Astrocyte (in vitro differentiated cells and primary cell): Measurements from ENCODE around the gene MRPL36. TPM values are rescaled to one million over a fixed set of nuclear protein-coding genes. Genes with fewer than 3 reads are reported as not detected.

ENCODE experiments used
- DNase-seq: peaks from one replicate; pipeline ENCODE4 v3.0.0-alpha.2; 2010; ENCODE audit warnings: low read depth
- FAIRE-seq: peaks from 2 replicates; lab custom pipeline; 2011; peaks lifted over from hg19 to GRCh38; lab: Jason Lieb, UNC
- H2AFZ ChIP-seq: 2 replicates; pipeline ENCODE4 v1.6.0; 2012; ENCODE audit warnings: low read depth, low read length, inconsistent platforms
- H3K27ac ChIP-seq: 2 replicates; pipeline ENCODE4 v1.5.1; 2011; ENCODE audit warnings: low read depth, low read length, inconsistent platforms
- H3K27me3 ChIP-seq: 2 replicates; pipeline ENCODE4 v1.6.0; 2011; ENCODE audit warnings: low read length, inconsistent platforms; ENCODE audit not compliant: insufficient read depth
- H3K36me3 ChIP-seq: 2 replicates; pipeline ENCODE4 v1.5.1; 2011; ENCODE audit warnings: low read length, inconsistent platforms; ENCODE audit not compliant: insufficient read depth
- H3K4me1 ChIP-seq: 2 replicates; pipeline ENCODE4 v1.5.1; 2011; ENCODE audit warnings: low read length, inconsistent platforms; ENCODE audit not compliant: insufficient read depth
- H3K4me2 ChIP-seq: 2 replicates; pipeline ENCODE4 v1.6.0; 2012; ENCODE audit warnings: low read length, inconsistent platforms
- H3K4me3 ChIP-seq: 2 replicates; pipeline ENCODE4 v1.5.1; 2011; ENCODE audit warnings: low read depth, mild to moderate bottlenecking, low read length, inconsistent platforms; ENCODE audit not compliant: insufficient read depth
- H3K79me2 ChIP-seq: 2 replicates; pipeline ENCODE4 v1.6.0; 2012; ENCODE audit warnings: mild to moderate bottlenecking, low read length, inconsistent platforms; ENCODE audit not compliant: insufficient read depth
- H3K9ac ChIP-seq: 2 replicates; pipeline ENCODE4 v1.6.0; 2012; ENCODE audit warnings: mild to moderate bottlenecking, low read length, inconsistent platforms
- H3K9me3 ChIP-seq: 2 replicates; pipeline ENCODE4 v1.5.1; 2012; ENCODE audit warnings: low read depth, mild to moderate bottlenecking, low read length, inconsistent platforms; ENCODE audit not compliant: insufficient read depth
- H4K20me1 ChIP-seq: 2 replicates; pipeline ENCODE4 v1.6.0; 2012; ENCODE audit warnings: low read length, inconsistent platforms; ENCODE audit not compliant: insufficient read depth
- H3K27ac Mint-ChIP-seq: one replicate; pipeline ENCODE4 v1.8.0; 2021; ENCODE audit warnings: mild to moderate bottlenecking, mixed read lengths; ENCODE audit not compliant: unreplicated experiment
- H3K27me3 Mint-ChIP-seq: one replicate; pipeline ENCODE4 v1.8.0; 2021; ENCODE audit warnings: low read depth, mixed read lengths; ENCODE audit not compliant: unreplicated experiment
- H3K36me3 Mint-ChIP-seq: one replicate; pipeline ENCODE4 v1.8.0; 2021; ENCODE audit warnings: low read depth, mixed read lengths; ENCODE audit not compliant: unreplicated experiment
- H3K4me1 Mint-ChIP-seq: one replicate; pipeline ENCODE4 v1.8.0; 2021; ENCODE audit warnings: low read depth, mixed read lengths; ENCODE audit not compliant: unreplicated experiment
- H3K4me3 Mint-ChIP-seq: one replicate; pipeline ENCODE4 v1.8.0; 2021; ENCODE audit warnings: mild to moderate bottlenecking, moderate library complexity, mixed read lengths; ENCODE audit not compliant: unreplicated experiment
- H3K9me3 Mint-ChIP-seq: one replicate; pipeline ENCODE4 v1.8.0; 2021; ENCODE audit warnings: mild to moderate bottlenecking, mixed read lengths; ENCODE audit not compliant: unreplicated experiment
- CTCF ChIP-seq: IDR thresholded peaks from 2 replicates; pipeline ENCODE4 v1.5.1; 2011; ENCODE audit warnings: low read depth, mild to moderate bottlenecking, inconsistent platforms, low read length, moderate library complexity; ENCODE audit not compliant: insufficient read depth
- EZH2 ChIP-seq: IDR thresholded peaks from 2 replicates; pipeline ENCODE4 v1.6.1; 2012; ENCODE audit warnings: mild to moderate bottlenecking, low read length, inconsistent platforms; ENCODE audit not compliant: insufficient read depth
- total RNA-seq: library from RNA; stranded (reverse); gene quantifications from 2 replicates; pipeline ENCODE4 v1.2.1, GENCODE V29; 2021

MRPL36 gene
- total RNA-seq, 1 donor from 2014 or later: 72.2 TPM

- H3K9me3 Mint-ChIP-seq: no peaks in the 10 kb centered on the region
These were observed 12.8 kb downstream of the MRPL36 start for GRCh38 chr5:1786621-1787471.

GRCh38 chr5:1785984-1786383 is 13.7 kb downstream of the MRPL36 start:
- no peaks in the 10 kb centered on the region for H3K36me3 Mint-ChIP-seq

More at GRCh38 chr5:1786621-1787471, 12.8 kb downstream of the MRPL36 start:
- Histone ChIP-seq H3K9me3 (no peaks in the 10 kb centered on the region), H2AFZ (no peak overlapping the region), H3K4me3 (no peak overlapping the region), H3K36me3 (no peaks in the 10 kb centered on the region), H3K4me1 (peaks cover 27% of the 10 kb centered on the region), H4K20me1 (no peaks in the 10 kb centered on the region), H3K27me3 (no peaks in the 10 kb centered on the region), H3K4me2 (no peak overlapping the region), H3K27ac (no peak overlapping the region), H3K9ac (no peak overlapping the region), H3K79me2 (no peaks in the 10 kb centered on the region)
- no peak overlapping the region for H3K4me3 Mint-ChIP-seq
- TF ChIP-seq EZH2: no peak
- no peak for TF ChIP-seq CTCF
- FAIRE-seq: no peak
- no peaks in the 10 kb centered on the region for H3K36me3 Mint-ChIP-seq
- DNase-seq: no peak
- H3K27me3 Mint-ChIP-seq: peaks cover 22% of the 10 kb centered on the region
- H3K4me1 Mint-ChIP-seq: peaks cover 14% of the 10 kb centered on the region
- no peak overlapping the region for H3K27ac Mint-ChIP-seq

More at GRCh38 chr5:1785984-1786383, 13.7 kb downstream of the MRPL36 start:
- no peak overlapping the region for H3K4me3 Mint-ChIP-seq
- Histone ChIP-seq H2AFZ (no peak overlapping the region), H3K4me3 (no peak overlapping the region), H3K79me2 (no peaks in the 10 kb centered on the region), H3K9me3 (no peaks in the 10 kb centered on the region), H3K27ac (no peak overlapping the region), H4K20me1 (no peaks in the 10 kb centered on the region), H3K36me3 (no peaks in the 10 kb centered on the region), H3K27me3 (no peaks in the 10 kb centered on the region), H3K4me2 (no peak overlapping the region), H3K4me1 (peaks cover 23% of the 10 kb centered on the region), H3K9ac (no peak overlapping the region)
- H3K9me3 Mint-ChIP-seq: no peaks in the 10 kb centered on the region
- H3K27ac Mint-ChIP-seq: no peak overlapping the region
- DNase-seq: no peak
- no peak for FAIRE-seq
- peaks cover 14% of the 10 kb centered on the region for H3K4me1 Mint-ChIP-seq
- no peak for TF ChIP-seq EZH2
- TF ChIP-seq CTCF: no peak
- peaks cover 25% of the 10 kb centered on the region for H3K27me3 Mint-ChIP-seq
